Smooth muscle cell (in vitro differentiated cells): Measurements from ENCODE around the gene TUBB4A. TPM values are rescaled to one million over a fixed set of nuclear protein-coding genes. Genes with fewer than 3 reads are reported as not detected.

Experiments used
- DNase-seq: peaks from one replicate; lab custom pipeline; 2025; ENCODE audit not compliant: unreplicated experiment; lab: John Stamatoyannopoulos, UW
- H2AFZ ChIP-seq: fragments of 200-600 bp; sonication (generic); 2 replicates; pipeline ENCODE4 v1.6.0; 2016; ENCODE audit warnings: antibody characterized with exemption, low read depth, mild to moderate bottlenecking
- H3F3A ChIP-seq: fragments of 200-600 bp; sonication (generic); 2 replicates; pipeline ENCODE4 v1.6.0; 2017; ENCODE audit warnings: antibody characterized with exemption, low read depth
- H3K27ac ChIP-seq: fragments of 200-600 bp; sonication (generic); 2 replicates; pipeline ENCODE4 v1.5.1; 2016; ENCODE audit warnings: low read depth, mild to moderate bottlenecking
- H3K27me3 ChIP-seq: fragments of 200-600 bp; sonication (generic); 2 replicates; pipeline ENCODE4 v1.6.1; 2016; ENCODE audit warnings: low read depth, mild to moderate bottlenecking
- H3K36me3 ChIP-seq: fragments of 200-600 bp; sonication (generic); 2 replicates; pipeline ENCODE4 v1.5.1; 2016; ENCODE audit warnings: low read depth
- H3K4me1 ChIP-seq: fragments of 200-600 bp; sonication (generic); 2 replicates; pipeline ENCODE4 v1.5.1; 2016; ENCODE audit warnings: low read depth
- H3K4me2 ChIP-seq: fragments of 200-600 bp; sonication (generic); 2 replicates; pipeline ENCODE4 v1.6.0; 2016; ENCODE audit warnings: mild to moderate bottlenecking
- H3K4me3 ChIP-seq: fragments of 200-600 bp; sonication (generic); 2 replicates; pipeline ENCODE4 v1.5.1; 2016; ENCODE audit warnings: mild to moderate bottlenecking
- H3K79me2 ChIP-seq: fragments of 200-600 bp; sonication (generic); 2 replicates; pipeline ENCODE4 v1.6.0; 2016; ENCODE audit warnings: low read depth, mild to moderate bottlenecking
- H3K9ac ChIP-seq: fragments of 200-600 bp; sonication (generic); 2 replicates; pipeline ENCODE4 v1.6.0; 2016; ENCODE audit warnings: low read depth
- H3K9me3 ChIP-seq: fragments of 200-600 bp; sonication (generic); replicated peaks from 2 replicates; pipeline ENCODE4 v1.5.1; 2016; ENCODE audit warnings: low read depth
- H4K20me1 ChIP-seq: fragments of 200-600 bp; sonication (generic); 2 replicates; pipeline ENCODE4 v1.6.0; 2016; ENCODE audit warnings: low read depth
- WGBS: methylation state at CpG from one replicate; pipeline ENCODE4 v1.1.7; 2016; ENCODE audit warnings: low lambda C conversion rate; 5-methylcytosine and 5-hydroxymethylcytosine counted together
- polyA plus RNA-seq: library from polyadenylated mRNA; unstranded; fragments of >200 nt; fragmentation: Nextera tagmentation; extraction: Ambion mirVana; gene quantifications from 2 replicates; pipeline ENCODE4 v1.2.1, GENCODE V29; 2016
- total RNA-seq: library from RNA; depleted of rRNA; stranded (reverse); fragments of >200 nt; gene quantifications from 2 replicates; pipeline ENCODE4 v1.2.3, GENCODE V29; 2014
- TF ChIP-seq, protein P1 (sequence below): fragments of 200-600 bp; sonication (generic); IDR thresholded peaks from 2 replicates; pipeline ENCODE4 v1.5.1; 2017; ENCODE audit warnings: borderline replicate concordance, mild to moderate bottlenecking, antibody characterized with exemption; ENCODE audit not compliant: insufficient read depth, poor library complexity, severe bottlenecking

The TUBB4A gene
- total and polyA plus RNA-seq, 2 experiments from 2014 or later = not detected

- Histone ChIP-seq H3K9me3 (no peaks in the 10 kb centered on the region), H3K79me2 (no peaks in the 10 kb centered on the region), H3K36me3 (no peaks in the 10 kb centered on the region), H4K20me1 (no peaks in the 10 kb centered on the region), H3K4me2 (peak overlapping the region; percentile 64), H3K27me3 (peaks cover 26% of the 10 kb centered on the region), H3F3A (no peaks in the 10 kb centered on the region), H2AFZ (no peak overlapping the region), H3K9ac (no peak overlapping the region), H3K27ac (no peak overlapping the region), H3K4me3 (peak overlapping the region; percentile 46), H3K4me1 (no peaks in the 10 kb centered on the region)
- 41% methylated on average over 9 of the region's 9 CpGs for WGBS
- TF ChIP-seq, protein P1, sequence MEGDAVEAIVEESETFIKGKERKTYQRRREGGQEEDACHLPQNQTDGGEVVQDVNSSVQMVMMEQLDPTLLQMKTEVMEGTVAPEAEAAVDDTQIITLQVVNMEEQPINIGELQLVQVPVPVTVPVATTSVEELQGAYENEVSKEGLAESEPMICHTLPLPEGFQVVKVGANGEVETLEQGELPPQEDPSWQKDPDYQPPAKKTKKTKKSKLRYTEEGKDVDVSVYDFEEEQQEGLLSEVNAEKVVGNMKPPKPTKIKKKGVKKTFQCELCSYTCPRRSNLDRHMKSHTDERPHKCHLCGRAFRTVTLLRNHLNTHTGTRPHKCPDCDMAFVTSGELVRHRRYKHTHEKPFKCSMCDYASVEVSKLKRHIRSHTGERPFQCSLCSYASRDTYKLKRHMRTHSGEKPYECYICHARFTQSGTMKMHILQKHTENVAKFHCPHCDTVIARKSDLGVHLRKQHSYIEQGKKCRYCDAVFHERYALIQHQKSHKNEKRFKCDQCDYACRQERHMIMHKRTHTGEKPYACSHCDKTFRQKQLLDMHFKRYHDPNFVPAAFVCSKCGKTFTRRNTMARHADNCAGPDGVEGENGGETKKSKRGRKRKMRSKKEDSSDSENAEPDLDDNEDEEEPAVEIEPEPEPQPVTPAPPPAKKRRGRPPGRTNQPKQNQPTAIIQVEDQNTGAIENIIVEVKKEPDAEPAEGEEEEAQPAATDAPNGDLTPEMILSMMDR = no peak
- DNase-seq = no peak
Observed at GRCh38 chr19:6465006-6465405, 37.1 kb downstream of the TUBB4A start.

DNA sequence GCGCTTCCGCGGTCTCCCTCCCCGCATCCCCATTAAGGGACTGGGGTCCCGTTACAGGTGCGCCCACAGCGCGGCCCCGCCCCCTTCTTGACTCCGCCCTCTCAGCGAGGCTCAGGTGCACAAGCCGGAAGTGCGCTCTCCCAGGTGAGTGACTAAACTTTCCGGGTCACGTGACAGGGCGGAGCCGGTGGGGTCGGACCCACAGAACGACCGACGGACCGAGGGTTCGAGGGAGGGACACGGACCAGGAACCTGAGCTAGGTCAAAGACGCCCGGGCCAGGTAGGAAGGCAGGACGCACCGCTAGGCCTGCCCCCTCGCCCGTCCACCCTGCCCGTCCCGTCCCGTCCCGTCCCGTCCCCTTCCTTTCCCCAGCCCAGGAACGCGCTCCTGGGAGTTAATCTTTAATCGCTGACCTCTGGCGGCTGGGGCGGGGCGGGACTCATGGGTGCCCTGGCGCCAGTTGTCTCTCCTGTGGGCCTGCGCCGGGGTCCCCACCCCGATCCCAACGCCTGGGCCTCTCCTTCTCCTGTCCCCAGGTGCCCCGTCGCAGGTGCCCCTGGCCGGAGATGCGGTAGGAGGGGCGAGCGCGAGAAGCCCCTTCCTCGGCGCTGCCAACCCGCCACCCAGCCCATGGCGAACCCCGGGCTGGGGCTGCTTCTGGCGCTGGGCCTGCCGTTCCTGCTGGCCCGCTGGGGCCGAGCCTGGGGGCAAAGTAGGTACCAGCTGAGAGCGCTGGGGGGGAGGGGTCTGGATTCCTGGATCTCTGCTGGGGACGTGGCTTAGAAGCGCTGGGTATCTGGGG lies 37.8 kb downstream of the TUBB4A start, which contains the start of gene CRB3:
Gene CRB3 (plus strand): TSS at position 202 of the 804 bp plus-strand sequence. CDS start 431 bp downstream, at position 633.
- H3K4me3 ChIP-seq = peak within 1 kb of the TSS; percentile 46
- H4K20me1 ChIP-seq = no peaks in the 10 kb centered on the region
- H3K27me3 ChIP-seq = peaks cover 26% of the 10 kb centered on the region
- no peaks in the 10 kb centered on the region for H3K9me3 ChIP-seq
- TF ChIP-seq, protein P1 = no peak
- H3K27ac ChIP-seq = no peak within 1 kb of the TSS
- no peak within 1 kb of the TSS for H2AFZ ChIP-seq
- no peaks in the 10 kb centered on the region for H3K4me1 ChIP-seq
- no peaks in the 10 kb centered on the region for H3K79me2 ChIP-seq
- DNase-seq = no peak
- no peaks in the 10 kb centered on the region for H3F3A ChIP-seq
- peak within 1 kb of the TSS; percentile 53 for H3K9ac ChIP-seq
- no peaks in the 10 kb centered on the region for H3K36me3 ChIP-seq
- 2% methylated on average over 44 of the region's 65 CpGs for WGBS
- peak within 1 kb of the TSS; percentile 64 for H3K4me2 ChIP-seq

DNA sequence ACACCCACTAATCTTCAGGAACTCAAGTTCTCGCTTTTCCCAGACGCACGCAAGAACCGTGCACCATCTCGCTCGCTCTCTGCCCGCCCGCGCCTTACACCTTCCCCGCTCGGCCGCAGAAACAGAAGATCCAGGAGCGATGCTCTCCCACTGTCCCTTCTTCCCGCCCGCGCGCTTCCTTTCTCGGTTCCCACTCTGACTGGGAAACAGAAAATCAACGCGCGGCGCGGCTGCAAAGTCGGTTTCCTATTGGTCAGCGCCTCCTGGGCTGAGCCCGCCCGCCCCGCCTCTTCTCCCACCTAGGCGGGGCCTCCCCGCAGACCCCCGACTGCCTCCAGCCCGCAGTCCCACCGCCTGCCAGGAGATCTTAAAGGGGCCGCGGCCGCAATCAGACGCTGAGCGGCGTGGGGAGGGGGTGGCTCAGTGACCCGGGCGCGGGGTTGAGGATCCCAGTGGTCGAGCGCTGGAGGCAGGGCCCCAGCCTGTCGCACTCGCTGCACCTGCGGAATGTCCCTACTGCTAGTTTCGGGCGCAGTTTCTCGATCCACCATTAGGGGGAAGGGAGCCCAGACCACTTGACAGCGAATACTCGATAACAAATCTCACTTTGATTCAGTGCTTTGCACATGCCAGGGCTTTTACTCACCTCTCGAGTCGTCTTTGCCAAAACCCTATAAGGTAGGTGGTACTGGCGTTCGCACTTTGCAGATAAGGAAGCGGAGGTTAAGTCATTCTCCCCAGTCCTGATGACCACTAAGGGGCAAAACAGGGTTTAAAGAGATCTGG lies 41.8 kb downstream of the TUBB4A start:
- H3K9ac ChIP-seq = no peak overlapping the region
- peaks cover 20% of the 10 kb centered on the region for H3K27me3 ChIP-seq
- peak overlapping the region; percentile 26 for H3K27ac ChIP-seq
- peak overlapping the region; percentile 93 for H2AFZ ChIP-seq
- TF ChIP-seq, protein P1 = peak; percentile 46
- no peaks in the 10 kb centered on the region for H3K4me1 ChIP-seq
- peak; percentile 79 for DNase-seq
- peak overlapping the region; percentile 94 for H3K4me2 ChIP-seq
- H3K36me3 ChIP-seq = no peaks in the 10 kb centered on the region
- no peaks in the 10 kb centered on the region for H4K20me1 ChIP-seq
- under 1% methylated on average over 51 of the region's 57 CpGs for WGBS
- H3K79me2 ChIP-seq = no peaks in the 10 kb centered on the region
- H3F3A ChIP-seq = no peaks in the 10 kb centered on the region
- peak overlapping the region; percentile 86 for H3K4me3 ChIP-seq
- no peaks in the 10 kb centered on the region for H3K9me3 ChIP-seq
